Activated T-cell treated with anti-CD3 and anti-CD28 coated beads, Interleukin-2, amount 50 U/mL, for 72 hours (primary cell): Measurements from ENCODE around the gene CHRNB4. TPM values are rescaled to one million over a fixed set of nuclear protein-coding genes. Genes with fewer than 3 reads are reported as not detected.

Source experiments
- ATAC-seq, 2 donors: fragments of 150-1000 bp; cut with Tn5 transposase; replicated peaks in 1 of 2; 2 replicates each; pipeline ENCODE4 v1.10.0; 2021; ENCODE audit warnings: moderate library complexity in 2 of 2, mild to moderate bottlenecking in 1 of 2
- DNase-seq, 2 donors: peaks; one replicate each; pipeline ENCODE4 v3.0.0; 2021 to 2022; ENCODE audit warnings: mixed read lengths in 1 of 2
- H3K27ac Mint-ChIP-seq: one replicate; pipeline ENCODE4 v1.8.0; 2022; ENCODE audit warnings: mild to moderate bottlenecking, moderate library complexity, mixed read lengths
- H3K27me3 Mint-ChIP-seq: one replicate; pipeline ENCODE4 v1.8.0; 2022; ENCODE audit warnings: low read depth, mixed read lengths
- H3K36me3 Mint-ChIP-seq, 2 donors: one replicate each; pipeline ENCODE4 v1.8.0; 2022; ENCODE audit warnings: mixed read lengths in 2 of 2, mild to moderate bottlenecking in 1 of 2; ENCODE audit not compliant: insufficient read depth in 2 of 2
- H3K4me1 Mint-ChIP-seq: one replicate; pipeline ENCODE4 v1.8.0; 2022; ENCODE audit warnings: low read depth, mixed read lengths
- H3K4me3 Mint-ChIP-seq, 2 donors: one replicate each; pipeline ENCODE4 v1.8.0; 2022; ENCODE audit warnings: mild to moderate bottlenecking in 2 of 2, mixed read lengths in 2 of 2, moderate library complexity in 2 of 2
- H3K9me3 Mint-ChIP-seq, 2 donors: one replicate each; pipeline ENCODE4 v1.8.0; 2022; ENCODE audit warnings: mixed read lengths in 2 of 2
- total RNA-seq, 2 donors: library from RNA; stranded (reverse); gene quantifications; one replicate each; pipeline ENCODE4 v1.2.3, GENCODE V29; 2022

CHRNB4 gene
- total RNA-seq, 2 donors from 2014 or later, result not detected

- H3K4me1 Mint-ChIP-seq, result no peaks in the 10 kb centered on the region
- H3K4me3 Mint-ChIP-seq, result no peak overlapping the region
- no peak overlapping the region for H3K27ac Mint-ChIP-seq
- no peak for DNase-seq
- no peaks in the 10 kb centered on the region for H3K36me3 Mint-ChIP-seq
- H3K27me3 Mint-ChIP-seq, result peaks cover 2% of the 10 kb centered on the region
- no peak for ATAC-seq
- no peaks in the 10 kb centered on the region for H3K9me3 Mint-ChIP-seq
Observed at GRCh38 chr15:78658823-78659222, 17.8 kb upstream of the CHRNB4 start.

- ATAC-seq (no peak), DNase-seq (no peak)
- no peaks in the 10 kb centered on the region for H3K4me1 Mint-ChIP-seq
- H3K27ac Mint-ChIP-seq, result no peak overlapping the region
- peaks cover 8% of the 10 kb centered on the region for H3K27me3 Mint-ChIP-seq
- H3K4me3 Mint-ChIP-seq, result no peak overlapping the region
- H3K9me3 Mint-ChIP-seq, result no peaks in the 10 kb centered on the region
- H3K36me3 Mint-ChIP-seq, result no peaks in the 10 kb centered on the region
Observed at GRCh38 chr15:78654272-78654671, 13.3 kb upstream of the CHRNB4 start.

GRCh38 chr15:78651930-78652615 is 11.1 kb upstream of the CHRNB4 start:
- H3K36me3 Mint-ChIP-seq, result no peaks in the 10 kb centered on the region
- H3K27ac Mint-ChIP-seq, result no peak overlapping the region
- DNase-seq (no peak), ATAC-seq (no peak)
- H3K4me1 Mint-ChIP-seq, result no peaks in the 10 kb centered on the region
- H3K4me3 Mint-ChIP-seq, result no peak overlapping the region
- peaks cover 8% of the 10 kb centered on the region for H3K27me3 Mint-ChIP-seq
- H3K9me3 Mint-ChIP-seq, result no peaks in the 10 kb centered on the region

GRCh38 chr15:78651007-78651406 is 10.0 kb upstream of the CHRNB4 start:
- peaks cover 8% of the 10 kb centered on the region for H3K27me3 Mint-ChIP-seq
- no peaks in the 10 kb centered on the region for H3K36me3 Mint-ChIP-seq
- H3K4me3 Mint-ChIP-seq, result no peak overlapping the region
- no peaks in the 10 kb centered on the region for H3K9me3 Mint-ChIP-seq
- DNase-seq (no peak), ATAC-seq (no peak)
- no peak overlapping the region for H3K27ac Mint-ChIP-seq
- no peaks in the 10 kb centered on the region for H3K4me1 Mint-ChIP-seq

GRCh38 chr15:78650022-78650421 is 9.0 kb upstream of the CHRNB4 start:
- Mint-ChIP-seq H3K9me3 (no peaks in the 10 kb centered on the region), H3K27me3 (peaks cover 8% of the 10 kb centered on the region), H3K27ac (no peak overlapping the region), H3K4me1 (no peaks in the 10 kb centered on the region), H3K36me3 (no peaks in the 10 kb centered on the region), H3K4me3 (no peak overlapping the region)
- DNase-seq, result no peak
- no peak for ATAC-seq

- no peak overlapping the region for H3K27ac Mint-ChIP-seq
- H3K4me1 Mint-ChIP-seq, result peaks cover 8% of the 10 kb centered on the region
- DNase-seq, result no peak
- H3K36me3 Mint-ChIP-seq, result no peaks in the 10 kb centered on the region
- no peaks in the 10 kb centered on the region for H3K9me3 Mint-ChIP-seq
- no peak for ATAC-seq
- no peak overlapping the region for H3K4me3 Mint-ChIP-seq
- H3K27me3 Mint-ChIP-seq, result no peaks in the 10 kb centered on the region
Observed at GRCh38 chr15:78645009-78645408, 4.0 kb upstream of the CHRNB4 start.

- H3K9me3 Mint-ChIP-seq, result no peaks in the 10 kb centered on the region
- ATAC-seq, result no peak
- no peak for DNase-seq
- no peak overlapping the region for H3K4me3 Mint-ChIP-seq
- no peak overlapping the region for H3K27ac Mint-ChIP-seq
- H3K27me3 Mint-ChIP-seq, result peaks cover 5% of the 10 kb centered on the region
- H3K4me1 Mint-ChIP-seq, result peaks cover 8% of the 10 kb centered on the region
- H3K36me3 Mint-ChIP-seq, result no peaks in the 10 kb centered on the region
Observed at GRCh38 chr15:78642331-78642730, 1.3 kb upstream of the CHRNB4 start.

- H3K27ac Mint-ChIP-seq, result no peak overlapping the region
- no peaks in the 10 kb centered on the region for H3K36me3 Mint-ChIP-seq
- peak overlapping the region; percentile 72 to 81 for H3K4me3 Mint-ChIP-seq
Observed at GRCh38 chr15:78641749-78642275, 802 bp upstream of the CHRNB4 start.

GRCh38 chr15:78640527-78641101 is 396 bp downstream of the CHRNB4 start:
- ATAC-seq (peak; percentile 40 to 43), DNase-seq (no peak)
- Mint-ChIP-seq H3K4me1 (peaks cover 8% of the 10 kb centered on the region), H3K4me3 (peak overlapping the region; percentile 49 to 72), H3K9me3 (no peaks in the 10 kb centered on the region), H3K27ac (no peak overlapping the region), H3K27me3 (peaks cover 5% of the 10 kb centered on the region), H3K36me3 (no peaks in the 10 kb centered on the region)

More at GRCh38 chr15:78641749-78642275, 802 bp upstream of the CHRNB4 start:
- ATAC-seq (no peak), DNase-seq (no peak)
- no peaks in the 10 kb centered on the region for H3K9me3 Mint-ChIP-seq
- peaks cover 5% of the 10 kb centered on the region for H3K27me3 Mint-ChIP-seq
- peaks cover 8% of the 10 kb centered on the region for H3K4me1 Mint-ChIP-seq

- Mint-ChIP-seq H3K27ac (no peak overlapping the region), H3K27me3 (peaks cover 5% of the 10 kb centered on the region), H3K4me3 (no peak overlapping the region), H3K4me1 (peaks cover 8% of the 10 kb centered on the region), H3K9me3 (no peaks in the 10 kb centered on the region), H3K36me3 (no peaks in the 10 kb centered on the region)
- DNase-seq (peak; percentile 62 to 68), ATAC-seq (peak; percentile 59 to 62)
Observed at GRCh38 chr15:78638658-78639314, 2.2 kb downstream of the CHRNB4 start.

- H3K27me3 Mint-ChIP-seq, result peaks cover 5% of the 10 kb centered on the region
- H3K36me3 Mint-ChIP-seq, result no peaks in the 10 kb centered on the region
- peaks cover 8% of the 10 kb centered on the region for H3K4me1 Mint-ChIP-seq
- no peak overlapping the region for H3K4me3 Mint-ChIP-seq
- H3K27ac Mint-ChIP-seq, result no peak overlapping the region
- no peak for DNase-seq
- no peak for ATAC-seq
- H3K9me3 Mint-ChIP-seq, result peaks cover 3 to 4% of the 10 kb centered on the region in 2 donors
Observed at GRCh38 chr15:78637776-78638435, 3.1 kb downstream of the CHRNB4 start.

GRCh38 chr15:78636378-78636859 is 4.6 kb downstream of the CHRNB4 start:
- H3K27ac Mint-ChIP-seq, result no peak overlapping the region
- ATAC-seq (no peak), DNase-seq (no peak)
- H3K4me3 Mint-ChIP-seq, result no peak overlapping the region
- peaks cover 3% of the 10 kb centered on the region for H3K4me1 Mint-ChIP-seq
- peaks cover 4 to 7% of the 10 kb centered on the region in 2 donors for H3K9me3 Mint-ChIP-seq
- peaks cover 5% of the 10 kb centered on the region for H3K27me3 Mint-ChIP-seq
- H3K36me3 Mint-ChIP-seq, result no peaks in the 10 kb centered on the region

- peaks cover 5% of the 10 kb centered on the region for H3K27me3 Mint-ChIP-seq
- ATAC-seq (no peak), DNase-seq (no peak)
- H3K4me3 Mint-ChIP-seq, result no peak overlapping the region
- H3K4me1 Mint-ChIP-seq, result no peaks in the 10 kb centered on the region
- peaks cover 4 to 7% of the 10 kb centered on the region in 2 donors for H3K9me3 Mint-ChIP-seq
- H3K36me3 Mint-ChIP-seq, result no peaks in the 10 kb centered on the region
- H3K27ac Mint-ChIP-seq, result no peak overlapping the region
Observed at GRCh38 chr15:78635346-78635745, 5.7 kb downstream of the CHRNB4 start.
